DOHH2 (cell line): Measurements from ENCODE around the gene HPSE2.

Source experiments
- CTCF ChIP-seq: fragments of 200-600 bp; sonication (generic); IDR thresholded peaks from one replicate; pipeline ENCODE4 v1.5.1; 2014; ENCODE audit warnings: antibody characterized with exemption, mild to moderate bottlenecking, low read depth, low read length; ENCODE audit not compliant: poor library complexity, severe bottlenecking
- EZH2phosphoT487 ChIP-seq: fragments of 200-600 bp; sonication (generic); IDR thresholded peaks from 2 replicates; pipeline ENCODE4 v1.6.1; 2017; ENCODE audit warnings: borderline replicate concordance, mild to moderate bottlenecking, antibody characterized with exemption, low read length, moderate library complexity, mixed read lengths

- TF ChIP-seq CTCF, result no peak
- TF ChIP-seq EZH2phosphoT487, result no peak
Observed at GRCh38 chr10:98488669-98489430, 746.8 kb downstream of the HPSE2 start.
